Ascending aorta (tissue), 2 donors: ENCODE results near the gene SERTAD2. TPM values are rescaled to one million over a fixed set of nuclear protein-coding genes. Genes with fewer than 3 reads are reported as not detected.
A peak's percentile ranks its signal among the peaks of the same experiment; 100 is the strongest.

ENCODE experiments used
- DNase-seq, 2 donors: peaks; one replicate each; pipeline ENCODE4 v3.0.0-alpha.2; 2019; ENCODE audit warnings: low spot score in 2 of 2
- H3K27ac ChIP-seq, 2 donors: fragments of 200-600 bp; sonication (generic); one replicate each; pipeline ENCODE4 v1.5.1; 2016 to 2017; ENCODE audit warnings: mild to moderate bottlenecking in 1 of 2
- H3K27me3 ChIP-seq: fragments of 200-600 bp; sonication (generic); one replicate; pipeline ENCODE4 v1.5.1; 2017
- H3K36me3 ChIP-seq, 2 donors: fragments of 200-600 bp; sonication (generic); one replicate each; pipeline ENCODE4 v1.5.1; 2016
- H3K4me1 ChIP-seq, 2 donors: fragments of 200-600 bp; sonication (generic); one replicate each; pipeline ENCODE4 v1.5.1; 2016 to 2017; ENCODE audit warnings: mild to moderate bottlenecking in 1 of 2
- H3K4me3 ChIP-seq, 2 donors: fragments of 200-600 bp; sonication (generic); one replicate each; pipeline ENCODE4 v1.5.1; 2016 to 2017; ENCODE audit warnings: mild to moderate bottlenecking in 1 of 2
- H3K9me3 ChIP-seq, 2 donors: fragments of 200-600 bp; sonication (generic); one replicate each; pipeline ENCODE4 v1.5.1; 2016
- CTCF ChIP-seq, 3 experiments: fragments of 200-600 bp in 2 of 3; fragments of 450-650 bp in 1 of 3; sonication (generic) in 2 of 3; IDR thresholded peaks; one replicate each; pipeline ENCODE4 v1.5.1; 2016 to 2019; ENCODE audit warnings: antibody characterized with exemption in 3 of 3, mild to moderate bottlenecking in 1 of 3, moderate library complexity in 1 of 3
- intact Hi-C: fragments of 100-400 bp; cut with DNase I; formaldehyde crosslinking; loops from one replicate; pipeline ENCODE4 v1.15.1; 2023
- total RNA-seq: library from RNA; depleted of rRNA; stranded (reverse); fragments of >200 nt; gene quantifications from one replicate; pipeline ENCODE4 v1.1.0, GENCODE V29; 2016

SERTAD2 gene
- total RNA-seq, 1 donor from 2014 or later = 8.7 TPM

- TF ChIP-seq CTCF (IDR thresholded peaks at IDR 0.05) = no peak
- Histone ChIP-seq H3K27me3 (no peaks in the 10 kb centered on the region), H3K9me3 (no peaks in the 10 kb centered on the region), H3K4me3 (no peak overlapping the region), H3K36me3 (no peaks in the 10 kb centered on the region), H3K4me1 (no peaks in the 10 kb centered on the region), H3K27ac (no peak overlapping the region)
- DNase-seq = no peak
- intact Hi-C loops = no loop called here
These were observed 28.2 kb downstream of the SERTAD2 start for GRCh38 chr2:64625299-64626145.

GRCh38 chr2:64624862-64625261 lies 28.9 kb downstream of the SERTAD2 start:
- no peak overlapping the region for H3K27ac ChIP-seq
- H3K9me3 ChIP-seq = no peaks in the 10 kb centered on the region
- TF ChIP-seq CTCF (IDR thresholded peaks at IDR 0.05) = no peak
- H3K4me3 ChIP-seq = no peak overlapping the region
- H3K4me1 ChIP-seq = no peaks in the 10 kb centered on the region
- DNase-seq = no peak
- intact Hi-C loops = no loop called here
- H3K27me3 ChIP-seq = no peaks in the 10 kb centered on the region
- no peaks in the 10 kb centered on the region for H3K36me3 ChIP-seq

- intact Hi-C loops = no loop called here
- TF ChIP-seq CTCF (IDR thresholded peaks at IDR 0.05) = no peak
- H3K4me1 ChIP-seq = no peaks in the 10 kb centered on the region
- H3K36me3 ChIP-seq = no peaks in the 10 kb centered on the region
- H3K4me3 ChIP-seq = no peak overlapping the region
- DNase-seq = no peak
- H3K27ac ChIP-seq = no peak overlapping the region
- no peaks in the 10 kb centered on the region for H3K27me3 ChIP-seq
- no peaks in the 10 kb centered on the region for H3K9me3 ChIP-seq
These were observed 29.6 kb downstream of the SERTAD2 start for GRCh38 chr2:64624108-64624610.

GRCh38 chr2:64623242-64623850 lies 30.4 kb downstream of the SERTAD2 start:
- no peaks in the 10 kb centered on the region for H3K9me3 ChIP-seq
- H3K36me3 ChIP-seq = no peaks in the 10 kb centered on the region
- H3K27me3 ChIP-seq = no peaks in the 10 kb centered on the region
- H3K27ac ChIP-seq = no peak overlapping the region
- intact Hi-C loops = no loop called here
- no peaks in the 10 kb centered on the region for H3K4me1 ChIP-seq
- TF ChIP-seq CTCF (IDR thresholded peaks at IDR 0.05) = no peak
- DNase-seq = no peak
- no peak overlapping the region for H3K4me3 ChIP-seq

- peak in 1 of 3 experiments; percentile 23 for TF ChIP-seq CTCF (IDR thresholded peaks at IDR 0.05)
- no peak overlapping the region for H3K27ac ChIP-seq
- no peaks in the 10 kb centered on the region for H3K4me1 ChIP-seq
- no peaks in the 10 kb centered on the region for H3K9me3 ChIP-seq
- no peak for DNase-seq
- no peaks in the 10 kb centered on the region for H3K27me3 ChIP-seq
- H3K4me3 ChIP-seq = no peak overlapping the region
- intact Hi-C loops = no loop called here
- H3K36me3 ChIP-seq = no peaks in the 10 kb centered on the region
These were observed 31.1 kb downstream of the SERTAD2 start for GRCh38 chr2:64622443-64623241.
